K562 (cell line): ENCODE results near the gene ASB10. TPM values are rescaled to one million over a fixed set of nuclear protein-coding genes. Genes with fewer than 3 reads are reported as not detected.

Experiments
- ATAC-seq: fragments of 200-7000 bp; cut with Tn5 transposase; 3 replicates; pipeline ENCODE4 v1.9.1; 2020; ENCODE audit warnings: moderate library complexity
- BruUV-seq: library from RNA; stranded (reverse); fragments of 400-500 nt; replicated peaks from 2 replicates; lab custom pipeline; 2021; lab: Mats Ljungman, UMichigan
- CTCF ChIA-PET: fragments of 300-600 bp; formaldehyde crosslinking; extraction: SDS; loops from one replicate; lab custom pipeline; 2021; ENCODE audit warnings: low intra/inter-chr PET ratio; lab: Yijun Ruan, JAX
- POLR2A ChIA-PET: fragments of 300-600, 350-650 bp; sonication (Branson Sonifier 250); formaldehyde crosslinking; extraction: SDS; loops from one replicate; lab custom pipeline; 2021; ENCODE audit warnings: antibody characterized with exemption, inconsistent platforms; lab: Yijun Ruan, JAX
- DNase-seq, 4 experiments: peaks; one replicate each; pipeline versions ENCODE4 v3.0.0 to v3.0.0-alpha.2; 2011 to 2018; ENCODE audit warnings: low spot score in 3 of 4, mixed read lengths in 3 of 4; ENCODE audit errors: extremely low read depth in 1 of 4
- FAIRE-seq: peaks from 2 replicates; lab custom pipeline; 2011; peaks lifted over from hg19 to GRCh38; lab: Jason Lieb, UNC
- H2AFZ ChIP-seq: 2 replicates; pipeline ENCODE4 v1.6.0; 2011; ENCODE audit warnings: low read depth, low read length, control low read depth, inconsistent platforms
- H3K27ac ChIP-seq: fragments of 200-600 bp; 3 replicates; pipeline ENCODE4 v1.8.0; 2011; ENCODE audit warnings: low read depth, mild to moderate bottlenecking, control low read depth, inconsistent platforms, low read length, moderate library complexity, mixed read lengths; ENCODE audit errors: extremely low read depth
- H3K27me3 ChIP-seq, 2 experiments: fragments of 300-600 bp in 1 of 2; 2 replicates in 1 of 2; 3 replicates in 1 of 2; pipeline versions ENCODE4 v1.6.0 to v1.8.0; 2011; ENCODE audit warnings: inconsistent platforms in 2 of 2, low read length in 2 of 2, mild to moderate bottlenecking in 1 of 2, mixed read lengths in 1 of 2, moderate library complexity in 1 of 2; ENCODE audit not compliant: control insufficient read depth in 2 of 2, insufficient read depth in 2 of 2
- H3K36me3 ChIP-seq: fragments of 300-600 bp; 3 replicates; pipeline ENCODE4 v1.8.0; 2011; ENCODE audit warnings: mild to moderate bottlenecking, low read length, inconsistent platforms; ENCODE audit not compliant: control insufficient read depth, insufficient read depth
- H3K4me1 ChIP-seq, 2 experiments: fragments of 200-600 bp in 1 of 2; replicated peaks in 1 of 2; 2 replicates in 1 of 2; 3 replicates in 1 of 2; pipeline versions ENCODE4 v1.5.1 to v1.8.0; 2011; ENCODE audit warnings: inconsistent platforms in 2 of 2, low read length in 2 of 2, mild to moderate bottlenecking in 1 of 2, mixed read lengths in 1 of 2, moderate library complexity in 1 of 2; ENCODE audit not compliant: control insufficient read depth in 2 of 2, insufficient read depth in 2 of 2
- H3K4me2 ChIP-seq: 2 replicates; pipeline ENCODE4 v1.6.1; 2011; ENCODE audit warnings: low read length, control low read depth, inconsistent platforms, mixed read lengths; ENCODE audit not compliant: insufficient read depth
- H3K4me3 ChIP-seq: fragments of 200-600 bp; sonication (generic), shearing (Covaris generic); 2 replicates; pipeline ENCODE4 v1.5.1; 2016; ENCODE audit warnings: control low read depth, inconsistent platforms
- H3K79me2 ChIP-seq: fragments of 200-600 bp; 3 replicates; pipeline ENCODE4 v1.8.0; 2011; ENCODE audit warnings: low read length, inconsistent platforms; ENCODE audit not compliant: control insufficient read depth, insufficient read depth
- H3K9ac ChIP-seq, 2 experiments: 2 replicates each; pipeline versions ENCODE4 v1.6.0 to v1.6.1; 2011; ENCODE audit warnings: low read depth in 2 of 2, low read length in 2 of 2, control low read depth in 1 of 2, inconsistent platforms in 1 of 2, mild to moderate bottlenecking in 1 of 2, mixed read lengths in 1 of 2; ENCODE audit not compliant: insufficient read depth in 1 of 2
- H3K9me1 ChIP-seq: one replicate; pipeline ENCODE4 v1.6.0; 2011; ENCODE audit warnings: inconsistent platforms, mild to moderate bottlenecking, low read length, moderate library complexity; ENCODE audit not compliant: control insufficient read depth, insufficient read depth
- H3K9me3 ChIP-seq: replicated peaks from 2 replicates; pipeline ENCODE4 v1.5.1; 2011; ENCODE audit warnings: low read depth, low read length, inconsistent platforms; ENCODE audit not compliant: control insufficient read depth, insufficient read depth
- H4K20me1 ChIP-seq: replicated peaks from 2 replicates; pipeline ENCODE4 v1.6.1; 2011; ENCODE audit warnings: low read length, inconsistent platforms, mixed read lengths; ENCODE audit not compliant: control insufficient read depth, insufficient read depth
- ARNT ChIP-seq, 2 experiments: fragments of 450-650 bp; IDR thresholded peaks; 2 replicates each; pipeline ENCODE4 v1.6.1; 2016; ENCODE audit warnings: mild to moderate bottlenecking in 1 of 2
- BCOR ChIP-seq: fragments of 450-650 bp; IDR thresholded peaks from 2 replicates; pipeline ENCODE4 v1.6.1; 2016
- CHD2 ChIP-seq: IDR thresholded peaks from 2 replicates; pipeline ENCODE4 v1.6.1; 2011; ENCODE audit warnings: low read depth, low read length
- HMG20A ChIP-seq: fragments of 450-650 bp; formaldehyde crosslinking; conservative IDR thresholded peaks from 2 replicates; pipeline ENCODE4 v1.4.0; 2020; ENCODE audit warnings: mild to moderate bottlenecking, mixed read lengths
- HNRNPH1 ChIP-seq: fragments of 200-400 bp; formaldehyde crosslinking; optimal IDR thresholded peaks from 2 replicates; pipeline ENCODE3; 2017; ENCODE audit warnings: low read depth, mild to moderate bottlenecking, low read length, moderate library complexity
- PTTG1 ChIP-seq: fragments of 450-650 bp; IDR thresholded peaks from 2 replicates; pipeline ENCODE4 v1.6.1; 2016; ENCODE audit warnings: low read depth, mild to moderate bottlenecking, missing genetic modification characterization, missing compliant biosample characterization
- RREB1 ChIP-seq: fragments of 250-450 bp; sonication (Bioruptor Pico); IDR thresholded peaks from 2 replicates; pipeline ENCODE4 v1.4.0; 2020
- SIN3B ChIP-seq: fragments of 450-650 bp; IDR thresholded peaks from 2 replicates; pipeline ENCODE4 v1.6.1; 2017; ENCODE audit warnings: low read depth, mild to moderate bottlenecking, moderate library complexity
- TFE3 ChIP-seq: fragments of 450-650 bp; formaldehyde crosslinking; IDR thresholded peaks from 2 replicates; pipeline ENCODE4 v1.4.0; 2020; ENCODE audit warnings: mild to moderate bottlenecking, mixed read lengths
- TRIM24 ChIP-seq, 2 experiments: fragments of 450-650 bp; IDR thresholded peaks; 2 replicates each; pipeline ENCODE4 v1.6.1; 2016
- USF1 ChIP-seq: sonication (generic); formaldehyde crosslinking; IDR thresholded peaks from 2 replicates; pipeline ENCODE4 v1.9.0; 2022; ENCODE audit warnings: mild to moderate bottlenecking, missing genetic modification reagents
- USF2 ChIP-seq: sonication (generic); formaldehyde crosslinking; IDR thresholded peaks from 2 replicates; pipeline ENCODE4 v1.5.0; 2020; ENCODE audit warnings: missing genetic modification reagents
- ZNF274 ChIP-seq: IDR thresholded peaks from 2 replicates; pipeline ENCODE4 v1.6.1; 2011; ENCODE audit warnings: low read depth, mild to moderate bottlenecking, low read length, moderate library complexity, borderline replicate concordance
- WGBS: fragments of 100-300 bp; shearing (Covaris generic); methylation state at CpG from one replicate; pipeline ENCODE4 v1.1.6; 2016; ENCODE audit warnings: low coverage, mixed read lengths; ENCODE audit not compliant: insufficient coverage; ENCODE audit errors: missing lambda C conversion rate; 5-methylcytosine and 5-hydroxymethylcytosine counted together
- in situ Hi-C: fragments of 300-500 bp; cut with MboI; formaldehyde crosslinking; loops from 4 replicates; pipeline ENCODE4 v1.15.0; 2018; ENCODE audit warnings: inconsistent platforms, mixed read lengths
- intact Hi-C: fragments of 100-400 bp; cut with micrococcal nuclease; formaldehyde crosslinking; loops from 2 replicates; pipeline ENCODE4 v1.14.2; 2022
- polyA plus RNA-seq, 8 experiments: library from polyadenylated mRNA; depleted of rRNA in 4 of 8; stranded (reverse) in 5 of 8; unstranded in 3 of 8; fragments of >200 nt; fragmentation: Nextera tagmentation in 2 of 8; fragmentation: Illumina TruSeq in 1 of 8; extraction: Ambion mirVana in 2 of 8; extraction: Trizol in 1 of 8; gene quantifications; 2 replicates each; pipeline versions ENCODE4 v1.2.1 to v1.2.3, GENCODE V29; 2011 to 2014; ENCODE audit warnings: inconsistent platforms in 1 of 8, missing spikeins in 1 of 8
- total RNA-seq, 7 experiments: library from RNA; depleted of rRNA in 6 of 7; stranded (reverse); fragments of >200 nt in 6 of 7; fragmentation: Illumina TruSeq in 2 of 7; extraction: Trizol in 2 of 7; gene quantifications; 2 replicates each; pipeline versions ENCODE4 v1.2.1 to v1.2.3, GENCODE V29; 2011 to 2021; ENCODE audit warnings: low replicate concordance in 1 of 7

ASB10 gene
- total and polyA plus RNA-seq, 9 of the 15 experiments (the other 6 are each of a cell fraction or from before 2014, with no cell fraction given), result not detected

- Histone ChIP-seq H3K27ac (no peak overlapping the region), H3K27me3 (peaks cover 42 to 58% of the 10 kb centered on the region in 2 experiments), H3K36me3 (no peaks in the 10 kb centered on the region), H2AFZ (no peak overlapping the region), H3K9ac (no peak overlapping the region), H3K4me1 (no peaks in the 10 kb centered on the region), H3K79me2 (no peaks in the 10 kb centered on the region), H3K4me2 (no peak overlapping the region), H4K20me1 (no peaks in the 10 kb centered on the region), H3K9me1 (no peaks in the 10 kb centered on the region), H3K9me3 (no peaks in the 10 kb centered on the region), H3K4me3 (no peak overlapping the region)
- in situ Hi-C loops, result no loop called here
- BruUV-seq, result no TSS peak
- no peak for DNase-seq
- ATAC-seq, result peak; percentile 50
- 4% methylated on average over 7 of the region's 7 CpGs for WGBS
- CTCF ChIA-PET, result interaction anchor here (1.1 kb wide), 1 partner anchor 18 kb away, joined by 3 read pairs; no protein-coding TSS in a partner anchor
- POLR2A ChIA-PET, result interaction anchor here (0.7 to 3.0 kb wide), 3 partner anchors 10 to 279 kb away, joined by 3 to 20 read pairs (median 3); no protein-coding TSS in a partner anchor
- FAIRE-seq, result no peak
- intact Hi-C loops, result no loop called here
- peak; percentile 80 for TF ChIP-seq TFE3 (CRISPR knock-in tag)
- no peak for TF ChIP-seq ZNF274
- TF ChIP-seq ARNT (IDR thresholded peaks at IDR 0.05), result no peak
- TF ChIP-seq CHD2, result no peak
- no peak for TF ChIP-seq SIN3B
- no peak for TF ChIP-seq BCOR
- TF ChIP-seq RREB1 (CRISPR knock-in tag), result no peak
- TF ChIP-seq HNRNPH1, result no peak
- no peak for TF ChIP-seq HMG20A (CRISPR knock-in tag)
- peak; percentile 40; the same call in 1 of the 2 replicates for TF ChIP-seq USF1 (CRISPR knock-in tag)
- TF ChIP-seq PTTG1 (tag), result no peak
- TF ChIP-seq USF2 (CRISPR knock-in tag), result peak; percentile 66
- no peak for TF ChIP-seq TRIM24 (IDR thresholded peaks at IDR 0.05)
Measured at GRCh38 chr7:151157645-151158329, 29.3 kb downstream of the ASB10 start.
